SU-DHL-6 (cell line): ENCODE measurements around the gene IL1R1.

ENCODE experiments used
- H2AFZ ChIP-seq: fragments of 200-600 bp; sonication (generic); 2 replicates; pipeline ENCODE4 v1.6.1; 2014; ENCODE audit warnings: low read depth, mild to moderate bottlenecking, moderate library complexity, mixed read lengths, antibody characterized with exemption, low read length; ENCODE audit not compliant: severe bottlenecking
- H3F3A ChIP-seq: fragments of 200-600 bp; shearing (Covaris generic); 2 replicates; pipeline ENCODE4 v1.6.0; 2016; ENCODE audit warnings: antibody characterized with exemption, mild to moderate bottlenecking; ENCODE audit not compliant: insufficient read depth
- H3K27ac ChIP-seq: fragments of 200-600 bp; sonication (generic); 2 replicates; pipeline ENCODE4 v1.5.1; 2016; ENCODE audit warnings: low read depth, mild to moderate bottlenecking, low read length, moderate library complexity, mixed read lengths
- H3K27me3 ChIP-seq: fragments of 200-600 bp; sonication (generic), shearing (Covaris generic); 2 replicates; pipeline ENCODE4 v1.6.0; 2014; ENCODE audit warnings: mild to moderate bottlenecking, low read length
- H3K36me3 ChIP-seq: fragments of 200-600 bp; sonication (generic); 2 replicates; pipeline ENCODE4 v1.6.1; 2014; ENCODE audit warnings: mild to moderate bottlenecking, low read length, mixed read lengths
- H3K4me2 ChIP-seq: fragments of 300-600, 200-600 bp; shearing (Covaris generic), sonication (generic); 2 replicates; pipeline ENCODE4 v1.6.0; 2014; ENCODE audit warnings: low read length, low read depth, mild to moderate bottlenecking; ENCODE audit not compliant: poor library complexity, severe bottlenecking
- H3K4me3 ChIP-seq: fragments of 200-600 bp; sonication (generic); 2 replicates; pipeline ENCODE4 v1.5.1; 2014; ENCODE audit warnings: antibody characterized with exemption, low read length, mild to moderate bottlenecking, mixed read lengths; ENCODE audit not compliant: insufficient read depth, poor library complexity, severe bottlenecking
- H3K79me2 ChIP-seq: fragments of 200-600 bp; sonication (generic); 2 replicates; pipeline ENCODE4 v1.6.1; 2014; ENCODE audit warnings: mild to moderate bottlenecking, low read length, moderate library complexity; ENCODE audit not compliant: insufficient read depth
- H3K9ac ChIP-seq: fragments of 200-600 bp; sonication (generic); 2 replicates; pipeline ENCODE4 v1.7.0; 2014; ENCODE audit warnings: mild to moderate bottlenecking, low read length
- H3K9me2 ChIP-seq: fragments of 200-600 bp; sonication (generic); replicated peaks from 2 replicates; pipeline ENCODE4 v1.6.1; 2014; ENCODE audit warnings: low read length; ENCODE audit not compliant: insufficient read depth
- H3K9me3 ChIP-seq: fragments of 200-600 bp; sonication (generic); 2 replicates; pipeline ENCODE4 v1.6.1; 2014; ENCODE audit warnings: low read length, mixed read lengths; ENCODE audit not compliant: insufficient read depth
- H4K20me1 ChIP-seq: fragments of 200-600 bp; sonication (generic); 2 replicates; pipeline ENCODE4 v1.6.1; 2014; ENCODE audit warnings: low read depth, mild to moderate bottlenecking, antibody characterized with exemption, low read length, moderate library complexity, mixed read lengths
- EZH2phosphoT487 ChIP-seq: fragments of 200-600 bp; sonication (generic), shearing (Covaris generic); conservative IDR thresholded peaks from 2 replicates; pipeline ENCODE4 v1.6.1; 2018; ENCODE audit warnings: mild to moderate bottlenecking, antibody characterized with exemption, low read length, moderate library complexity, mixed read lengths
- TF ChIP-seq, protein P1 (sequence below): fragments of 200-600 bp; sonication (generic); IDR thresholded peaks from one replicate; pipeline ENCODE4 v1.5.1; 2017; ENCODE audit warnings: antibody characterized with exemption, mild to moderate bottlenecking, low read length, moderate library complexity; ENCODE audit not compliant: insufficient read depth, poor library complexity, severe bottlenecking

Gene IL1R1

DNA sequence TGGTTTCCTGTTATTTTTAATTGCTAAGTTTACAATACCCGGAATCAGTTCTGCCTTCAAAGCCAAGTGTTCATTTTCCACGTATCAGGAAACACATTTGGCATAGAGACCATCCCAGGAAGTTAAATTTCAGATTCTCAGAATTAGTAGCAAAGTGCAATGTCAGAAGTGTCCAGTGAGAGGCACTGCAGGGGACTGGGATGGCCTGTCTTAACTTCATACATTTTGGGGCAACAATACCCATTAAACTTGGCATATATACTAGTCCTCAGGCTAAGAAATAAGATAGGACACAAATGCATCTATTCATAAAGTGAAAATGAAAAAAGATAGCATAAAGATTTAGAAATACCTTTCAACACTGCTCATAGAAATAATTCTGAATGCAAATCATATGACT, 42.8 kb downstream of the IL1R1 start:
- Histone ChIP-seq H3K9me2 (no peaks in the 10 kb centered on the region), H3K79me2 (no peaks in the 10 kb centered on the region), H3K27ac (no peak overlapping the region), H3K4me3 (no peak overlapping the region), H3K4me2 (no peak overlapping the region), H3K9me3 (no peaks in the 10 kb centered on the region), H3K27me3 (no peaks in the 10 kb centered on the region), H3K9ac (no peak overlapping the region), H4K20me1 (no peaks in the 10 kb centered on the region), H3F3A (no peaks in the 10 kb centered on the region), H2AFZ (no peak overlapping the region), H3K36me3 (no peaks in the 10 kb centered on the region)
- TF ChIP-seq EZH2phosphoT487, result no peak
- TF ChIP-seq, protein P1, sequence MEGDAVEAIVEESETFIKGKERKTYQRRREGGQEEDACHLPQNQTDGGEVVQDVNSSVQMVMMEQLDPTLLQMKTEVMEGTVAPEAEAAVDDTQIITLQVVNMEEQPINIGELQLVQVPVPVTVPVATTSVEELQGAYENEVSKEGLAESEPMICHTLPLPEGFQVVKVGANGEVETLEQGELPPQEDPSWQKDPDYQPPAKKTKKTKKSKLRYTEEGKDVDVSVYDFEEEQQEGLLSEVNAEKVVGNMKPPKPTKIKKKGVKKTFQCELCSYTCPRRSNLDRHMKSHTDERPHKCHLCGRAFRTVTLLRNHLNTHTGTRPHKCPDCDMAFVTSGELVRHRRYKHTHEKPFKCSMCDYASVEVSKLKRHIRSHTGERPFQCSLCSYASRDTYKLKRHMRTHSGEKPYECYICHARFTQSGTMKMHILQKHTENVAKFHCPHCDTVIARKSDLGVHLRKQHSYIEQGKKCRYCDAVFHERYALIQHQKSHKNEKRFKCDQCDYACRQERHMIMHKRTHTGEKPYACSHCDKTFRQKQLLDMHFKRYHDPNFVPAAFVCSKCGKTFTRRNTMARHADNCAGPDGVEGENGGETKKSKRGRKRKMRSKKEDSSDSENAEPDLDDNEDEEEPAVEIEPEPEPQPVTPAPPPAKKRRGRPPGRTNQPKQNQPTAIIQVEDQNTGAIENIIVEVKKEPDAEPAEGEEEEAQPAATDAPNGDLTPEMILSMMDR, result no peak

GRCh38 chr2:102186791-102187495, 44.4 kb downstream of the IL1R1 start, which contains the start of gene IL1RL2:
IL1RL2 (plus strand) TSS chr2:102187023; CDS start chr2:102187868, 845 bp downstream.
- no peaks in the 10 kb centered on the region for H3K9me3 ChIP-seq
- no peaks in the 10 kb centered on the region for H3F3A ChIP-seq
- no peaks in the 10 kb centered on the region for H3K36me3 ChIP-seq
- no peak for TF ChIP-seq EZH2phosphoT487
- TF ChIP-seq, protein P1, result no peak
- H3K27ac ChIP-seq, result no peak within 1 kb of the TSS
- no peak within 1 kb of the TSS for H3K9ac ChIP-seq
- no peak within 1 kb of the TSS for H3K4me2 ChIP-seq
- no peaks in the 10 kb centered on the region for H4K20me1 ChIP-seq
- H3K79me2 ChIP-seq, result no peaks in the 10 kb centered on the region
- H2AFZ ChIP-seq, result no peak within 1 kb of the TSS
- H3K4me3 ChIP-seq, result no peak within 1 kb of the TSS
- H3K9me2 ChIP-seq, result no peaks in the 10 kb centered on the region
- no peaks in the 10 kb centered on the region for H3K27me3 ChIP-seq

DNA sequence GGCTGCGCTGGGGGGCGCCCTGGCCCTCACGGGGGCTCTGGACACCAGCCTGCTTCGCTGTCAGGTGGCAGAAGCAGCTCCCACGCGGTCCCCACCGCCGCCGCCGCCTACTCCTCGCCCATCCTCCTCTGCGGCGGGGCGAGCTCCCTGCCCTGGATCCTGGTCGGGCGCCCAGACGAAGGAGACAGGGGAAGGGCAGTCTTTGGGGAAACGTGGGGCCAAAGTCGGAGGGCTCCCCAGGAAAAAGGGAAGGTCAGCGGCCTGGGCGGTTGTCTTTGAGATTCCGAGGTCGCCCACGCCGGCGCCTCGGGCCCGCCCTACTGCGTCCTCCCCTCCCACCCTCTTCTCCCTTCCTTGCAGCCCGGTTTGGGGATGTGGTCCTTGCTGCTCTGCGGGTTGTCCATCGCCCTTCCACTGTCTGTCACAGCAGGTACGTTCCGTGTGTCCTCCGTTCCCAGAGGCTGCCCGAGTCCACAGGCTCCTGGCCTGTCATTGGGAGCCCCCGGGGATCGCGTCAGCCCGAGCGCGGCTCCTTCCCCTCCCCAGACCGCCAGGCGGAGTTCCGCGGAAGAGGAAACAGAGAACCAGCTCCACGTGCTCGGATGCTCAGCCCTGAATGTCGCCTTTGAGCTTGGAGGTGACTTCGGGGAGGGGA, 45.1 kb downstream of the IL1R1 start:
- Histone ChIP-seq H4K20me1 (no peaks in the 10 kb centered on the region), H2AFZ (no peak overlapping the region), H3K9me2 (no peaks in the 10 kb centered on the region), H3K4me3 (no peak overlapping the region), H3K9me3 (no peaks in the 10 kb centered on the region), H3K27ac (no peak overlapping the region), H3K9ac (no peak overlapping the region), H3K4me2 (no peak overlapping the region), H3K79me2 (no peaks in the 10 kb centered on the region), H3K27me3 (no peaks in the 10 kb centered on the region), H3K36me3 (no peaks in the 10 kb centered on the region), H3F3A (no peaks in the 10 kb centered on the region)
- no peak for TF ChIP-seq EZH2phosphoT487
- TF ChIP-seq, protein P1, result no peak
